DOHH2 (cell line): ENCODE results near the gene DCAF16.

Experiments used
- EZH2phosphoT487 ChIP-seq: fragments of 200-600 bp; sonication (generic); IDR thresholded peaks from 2 replicates; pipeline ENCODE4 v1.6.1; 2017; ENCODE audit warnings: borderline replicate concordance, mild to moderate bottlenecking, antibody characterized with exemption, low read length, moderate library complexity, mixed read lengths
- TF ChIP-seq, protein P1 (sequence below): fragments of 200-600 bp; sonication (generic); IDR thresholded peaks from one replicate; pipeline ENCODE4 v1.5.1; 2014; ENCODE audit warnings: antibody characterized with exemption, mild to moderate bottlenecking, low read depth, low read length; ENCODE audit not compliant: poor library complexity, severe bottlenecking

DNA sequence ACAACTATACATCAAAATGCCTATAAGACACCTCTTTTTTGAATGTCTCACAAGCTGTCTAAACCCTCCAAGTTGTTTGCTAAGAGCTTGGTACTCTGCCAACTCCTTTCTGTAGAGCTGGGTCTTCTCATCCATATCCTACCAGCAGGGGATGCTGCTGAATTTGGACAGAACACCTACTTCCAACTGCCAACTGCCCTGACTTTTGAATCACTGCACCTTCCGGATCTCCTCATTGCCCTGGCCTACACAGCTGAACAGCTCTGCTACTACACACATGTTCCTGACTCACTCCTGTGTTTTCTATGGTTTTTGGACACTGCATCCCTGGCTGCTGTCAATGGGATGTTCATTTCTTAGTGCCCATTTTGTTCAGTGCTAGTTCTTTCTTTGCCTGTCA lies 47.8 kb downstream of the DCAF16 start:
- TF ChIP-seq, protein P1, sequence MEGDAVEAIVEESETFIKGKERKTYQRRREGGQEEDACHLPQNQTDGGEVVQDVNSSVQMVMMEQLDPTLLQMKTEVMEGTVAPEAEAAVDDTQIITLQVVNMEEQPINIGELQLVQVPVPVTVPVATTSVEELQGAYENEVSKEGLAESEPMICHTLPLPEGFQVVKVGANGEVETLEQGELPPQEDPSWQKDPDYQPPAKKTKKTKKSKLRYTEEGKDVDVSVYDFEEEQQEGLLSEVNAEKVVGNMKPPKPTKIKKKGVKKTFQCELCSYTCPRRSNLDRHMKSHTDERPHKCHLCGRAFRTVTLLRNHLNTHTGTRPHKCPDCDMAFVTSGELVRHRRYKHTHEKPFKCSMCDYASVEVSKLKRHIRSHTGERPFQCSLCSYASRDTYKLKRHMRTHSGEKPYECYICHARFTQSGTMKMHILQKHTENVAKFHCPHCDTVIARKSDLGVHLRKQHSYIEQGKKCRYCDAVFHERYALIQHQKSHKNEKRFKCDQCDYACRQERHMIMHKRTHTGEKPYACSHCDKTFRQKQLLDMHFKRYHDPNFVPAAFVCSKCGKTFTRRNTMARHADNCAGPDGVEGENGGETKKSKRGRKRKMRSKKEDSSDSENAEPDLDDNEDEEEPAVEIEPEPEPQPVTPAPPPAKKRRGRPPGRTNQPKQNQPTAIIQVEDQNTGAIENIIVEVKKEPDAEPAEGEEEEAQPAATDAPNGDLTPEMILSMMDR: peak; percentile 17
- no peak for TF ChIP-seq EZH2phosphoT487
